H1 (cell line): ENCODE measurements around the gene SYNDIG1. TPM values are rescaled to one million over a fixed set of nuclear protein-coding genes. Genes with fewer than 3 reads are reported as not detected.

Source experiments
- CTCF ChIA-PET: fragments of 300-600 bp; sonication (Branson Sonifier 250); formaldehyde crosslinking; loops from one replicate; lab custom pipeline; 2021; ENCODE audit not compliant: partially characterized antibody; lab: Charles Lee
- POLR2A ChIA-PET: fragments of 300-600 bp; sonication (Branson Sonifier 250); formaldehyde crosslinking; loops from one replicate; lab custom pipeline; 2021; ENCODE audit warnings: inconsistent platforms; ENCODE audit not compliant: partially characterized antibody; lab: Charles Lee
- DNase-seq, 2 experiments: peaks; one replicate each; pipeline versions ENCODE4 v3.0.0 to v3.0.0-alpha.2; 2010 to 2022; ENCODE audit warnings: low spot score in 2 of 2, low read depth in 1 of 2, mixed read lengths in 1 of 2
- FAIRE-seq: peaks from 2 replicates; lab custom pipeline; 2011; peaks lifted over from hg19 to GRCh38; lab: Jason Lieb, UNC
- H2AFZ ChIP-seq: 2 replicates; pipeline ENCODE4 v1.8.1; 2012; ENCODE audit warnings: low read length, inconsistent platforms
- H2AK5ac ChIP-seq: 2 replicates; pipeline ENCODE4 v1.6.1; 2013; ENCODE audit warnings: low read depth, low read length
- H2BK120ac ChIP-seq: replicated peaks from 2 replicates; pipeline ENCODE3; 2013; ENCODE audit warnings: low read depth, low read length, inconsistent platforms
- H2BK12ac ChIP-seq: 2 replicates; pipeline ENCODE4 v1.6.1; 2013; ENCODE audit warnings: low read depth, low read length
- H2BK15ac ChIP-seq: 2 replicates; pipeline ENCODE4 v1.6.1; 2013; ENCODE audit warnings: low read length
- H2BK20ac ChIP-seq: 2 replicates; pipeline ENCODE4 v1.6.1; 2013; ENCODE audit warnings: low read length
- H2BK5ac ChIP-seq: 2 replicates; pipeline ENCODE4 v1.6.1; 2013; ENCODE audit warnings: low read depth, low read length
- H3K14ac ChIP-seq: 2 replicates; pipeline ENCODE4 v1.6.1; 2013; ENCODE audit warnings: inconsistent platforms; ENCODE audit not compliant: insufficient read length
- H3K18ac ChIP-seq: 2 replicates; pipeline ENCODE4 v1.6.1; 2013; ENCODE audit warnings: low read length; ENCODE audit errors: extremely low read depth
- H3K23ac ChIP-seq: 2 replicates; pipeline ENCODE4 v1.6.1; 2013; ENCODE audit warnings: inconsistent platforms; ENCODE audit not compliant: insufficient read length
- H3K23me2 ChIP-seq: 2 replicates; pipeline ENCODE4 v1.6.1; 2013; ENCODE audit warnings: low read depth, low read length
- H3K27ac ChIP-seq: 2 replicates; pipeline ENCODE4 v1.6.1; 2011; ENCODE audit warnings: low read depth, low read length, inconsistent platforms
- H3K27me3 ChIP-seq, 4 experiments: replicated peaks in 1 of 4; 1 replicate in 1 of 4; 2 replicates in 3 of 4; pipeline versions ENCODE4 v1.6.1 to v1.8.1; 2011 to 2013; ENCODE audit warnings: low read length in 3 of 4, mild to moderate bottlenecking in 3 of 4, inconsistent platforms in 2 of 4, mixed read lengths in 2 of 4, moderate library complexity in 1 of 4; ENCODE audit not compliant: control insufficient read depth in 3 of 4, insufficient read depth in 3 of 4; ENCODE audit errors: extremely low read depth in 1 of 4
- H3K36me3 ChIP-seq, 4 experiments: 2 replicates each; pipeline versions ENCODE4 v1.6.1 to v1.8.1; 2011 to 2013; ENCODE audit warnings: mild to moderate bottlenecking in 4 of 4, low read length in 3 of 4, moderate library complexity in 2 of 4, control low read depth in 1 of 4, inconsistent platforms in 1 of 4; ENCODE audit not compliant: insufficient read depth in 4 of 4, control insufficient read depth in 2 of 4
- H3K4ac ChIP-seq: replicated peaks from 2 replicates; pipeline ENCODE3; 2013; ENCODE audit warnings: low read length, low read depth, mixed read lengths, inconsistent platforms; ENCODE audit not compliant: insufficient read length
- H3K4me1 ChIP-seq, 4 experiments: replicated peaks in 1 of 4; 1 replicate in 1 of 4; 2 replicates in 3 of 4; pipeline versions ENCODE4 v1.6.1 to v1.8.1; 2011 to 2013; ENCODE audit warnings: low read length in 3 of 4, inconsistent platforms in 2 of 4, mixed read lengths in 1 of 4; ENCODE audit not compliant: insufficient read depth in 4 of 4, control insufficient read depth in 3 of 4
- H3K4me2 ChIP-seq, 2 experiments: 2 replicates each; pipeline versions ENCODE4 v1.6.1 to v1.8.1; 2011 to 2013; ENCODE audit warnings: low read depth in 2 of 2, low read length in 2 of 2, control low read depth in 1 of 2, inconsistent platforms in 1 of 2, mild to moderate bottlenecking in 1 of 2; ENCODE audit not compliant: insufficient read depth in 1 of 2
- H3K4me3 ChIP-seq, 4 experiments: fragments of 200-600, 300-600 bp in 1 of 4; sonication (generic), shearing (Covaris generic), sonication (Bioruptor Twin) in 1 of 4; 2 replicates each; pipeline versions ENCODE4 v1.5.1 to v1.8.1; 2011 to 2016; ENCODE audit warnings: low read length in 4 of 4, low read depth in 3 of 4, control low read depth in 2 of 4, inconsistent platforms in 2 of 4, mild to moderate bottlenecking in 2 of 4, mixed read lengths in 1 of 4, moderate library complexity in 1 of 4; ENCODE audit not compliant: insufficient read depth in 2 of 4; ENCODE audit errors: extremely low read depth in 1 of 4
- H3K56ac ChIP-seq: replicated peaks from 2 replicates; pipeline ENCODE3; 2013; ENCODE audit warnings: low read depth, mild to moderate bottlenecking, mixed read lengths, low read length, inconsistent platforms; ENCODE audit not compliant: insufficient read length
- H3K79me1 ChIP-seq: 2 replicates; pipeline ENCODE4 v1.6.1; 2013; ENCODE audit warnings: low read depth, low read length, control low read depth
- H3K79me2 ChIP-seq, 2 experiments: 2 replicates each; pipeline versions ENCODE4 v1.6.1 to v1.8.1; 2012 to 2013; ENCODE audit warnings: low read length in 2 of 2, mild to moderate bottlenecking in 2 of 2, inconsistent platforms in 1 of 2; ENCODE audit not compliant: insufficient read depth in 2 of 2, control insufficient read depth in 1 of 2
- H3K9ac ChIP-seq, 4 experiments: replicated peaks in 1 of 4; 1 replicate in 1 of 4; 2 replicates in 3 of 4; pipeline versions ENCODE4 v1.6.1 to v1.8.1; 2011 to 2013; ENCODE audit warnings: low read depth in 3 of 4, low read length in 3 of 4, control low read depth in 2 of 4, mild to moderate bottlenecking in 2 of 4, moderate library complexity in 2 of 4, inconsistent platforms in 1 of 4; ENCODE audit errors: extremely low read depth in 1 of 4
- H3K9me3 ChIP-seq, 2 experiments: 2 replicates each; pipeline versions ENCODE4 v1.6.1 to v1.8.1; 2012 to 2013; ENCODE audit warnings: mild to moderate bottlenecking in 2 of 2, moderate library complexity in 2 of 2, control low read depth in 1 of 2, inconsistent platforms in 1 of 2, low read depth in 1 of 2, low read length in 1 of 2, mixed read lengths in 1 of 2; ENCODE audit not compliant: insufficient read depth in 2 of 2
- H4K20me1 ChIP-seq, 2 experiments: replicated peaks in 1 of 2; 2 replicates each; pipeline versions ENCODE3 to v1.8.1; 2011 to 2013; ENCODE audit warnings: inconsistent platforms in 2 of 2, low read length in 2 of 2, mild to moderate bottlenecking in 1 of 2; ENCODE audit not compliant: insufficient read depth in 2 of 2, control insufficient read depth in 1 of 2
- H4K5ac ChIP-seq: 2 replicates; pipeline ENCODE4 v1.6.1; 2013; ENCODE audit warnings: low read length, low read depth, mixed read lengths, inconsistent platforms; ENCODE audit not compliant: insufficient read length
- H4K8ac ChIP-seq: 2 replicates; pipeline ENCODE4 v1.8.0; 2013; ENCODE audit warnings: mild to moderate bottlenecking, moderate library complexity, low read length, inconsistent platforms; ENCODE audit not compliant: insufficient read depth; ENCODE audit errors: extremely low read depth
- H4K91ac ChIP-seq: replicated peaks from 2 replicates; pipeline ENCODE3; 2013; ENCODE audit warnings: low read length, mixed read lengths, inconsistent platforms; ENCODE audit not compliant: insufficient read length
- BCL11A ChIP-seq, 2 experiments: IDR thresholded peaks; one replicate each; pipeline ENCODE4 v1.6.1; 2011; ENCODE audit warnings: low read depth in 2 of 2, low read length in 2 of 2, mild to moderate bottlenecking in 2 of 2
- E2F6 ChIP-seq: IDR thresholded peaks from 2 replicates; pipeline ENCODE4 v1.6.1; 2012; ENCODE audit warnings: inconsistent platforms
- HDAC6 ChIP-seq: IDR thresholded peaks from one replicate; pipeline ENCODE4 v1.7.1; 2012; ENCODE audit warnings: low read depth, mild to moderate bottlenecking, inconsistent platforms, low read length, moderate library complexity
- NANOG ChIP-seq: IDR thresholded peaks from 2 replicates; pipeline ENCODE4 v1.6.1; 2011; ENCODE audit warnings: low read length, low read depth, mild to moderate bottlenecking, inconsistent platforms; ENCODE audit not compliant: insufficient read depth, poor library complexity, severe bottlenecking
- POU5F1 ChIP-seq: IDR thresholded peaks from 2 replicates; pipeline ENCODE4 v1.6.1; 2011; ENCODE audit warnings: low read depth, mild to moderate bottlenecking, low read length, moderate library complexity
- RFX5 ChIP-seq: IDR thresholded peaks from 2 replicates; pipeline ENCODE4 v1.6.1; 2011; ENCODE audit warnings: low read depth, low read length, improper control_type of control experiment, borderline replicate concordance
- SIN3A ChIP-seq, 2 experiments: IDR thresholded peaks in 1 of 2; conservative IDR thresholded peaks in 1 of 2; 2 replicates each; pipeline ENCODE4 v1.6.1; 2011 to 2012; ENCODE audit warnings: low read length in 2 of 2, improper control_type of control experiment in 1 of 2, low read depth in 1 of 2, mild to moderate bottlenecking in 1 of 2
- WGBS, 2 experiments: shearing (Covaris generic) in 1 of 2; methylation state at CpG; one replicate each; pipeline versions ENCODE4 v1.1.6 to v1.1.7; 2013 to 2015; ENCODE audit warnings: low lambda C conversion rate in 2 of 2, mixed read lengths in 2 of 2, inconsistent platforms in 1 of 2, low coverage in 1 of 2, missing lambda C conversion rate in 1 of 2; ENCODE audit not compliant: insufficient replicate concordance in 2 of 2, insufficient coverage in 1 of 2, insufficient read length in 1 of 2; ENCODE audit errors: extremely low coverage in 1 of 2, missing lambda C conversion rate in 1 of 2; 5-methylcytosine and 5-hydroxymethylcytosine counted together
- polyA plus RNA-seq, 7 experiments: library from polyadenylated mRNA; depleted of rRNA in 3 of 7; stranded (reverse) in 5 of 7; unstranded in 2 of 7; fragments of >200 nt in 5 of 7; fragments of 200-250 nt in 2 of 7; gene quantifications; 1 replicate in 5 of 7; 2 replicates in 1 of 7; 4 replicates in 1 of 7; pipeline versions ENCODE4 v1.2.1 to v1.2.3, GENCODE V29; 2011 to 2013; ENCODE audit warnings: missing spikeins in 2 of 7, mixed read lengths in 2 of 7
- total RNA-seq: library from RNA; stranded (reverse); fragmentation: NEBNext Ultra II Directional; extraction: Animal tissue kit (Norgen Biotek cat#: 25700); gene quantifications from 2 replicates; pipeline ENCODE4 v1.2.1, GENCODE V29; 2021

The SYNDIG1 gene
- total and polyA plus RNA-seq, 2 of the 8 experiments (the other 6 are each of a cell fraction or from before 2014, with no cell fraction given): 6.5 to 7.8 TPM

- no peak overlapping the region for H3K23ac ChIP-seq
- H4K91ac ChIP-seq: no peak overlapping the region
- peaks cover 3 to 14% (median 11%) of the 10 kb centered on the region in 4 experiments; a peak in 6 of 7 replicates for H3K4me1 ChIP-seq
- no peak overlapping the region for H4K8ac ChIP-seq
- no peak overlapping the region for H3K14ac ChIP-seq
- no peaks in the 10 kb centered on the region for H3K79me1 ChIP-seq
- no peak overlapping the region for H3K4me2 ChIP-seq
- H2BK120ac ChIP-seq: no peak overlapping the region
- no peak for TF ChIP-seq NANOG
- TF ChIP-seq RFX5: no peak
- no peak for TF ChIP-seq BCL11A (IDR thresholded peaks at IDR 0.05; ENCODE audit: low read depth in 2 of 2, low read length in 2 of 2)
- no peak for TF ChIP-seq HDAC6
- no peak for TF ChIP-seq POU5F1
- TF ChIP-seq E2F6: no peak
- no peak for TF ChIP-seq SIN3A (conservative IDR thresholded peaks at IDR 0.05 in 1 of 2, IDR thresholded peaks at IDR 0.05 in 1 of 2; ENCODE audit: low read depth in 1 of 2, low read length in 2 of 2)
- no peak overlapping the region for H2AFZ ChIP-seq
- H2BK15ac ChIP-seq: no peak overlapping the region
- H2BK12ac ChIP-seq: no peak overlapping the region
- 90% methylated on average over 9 of the region's 9 CpGs; no CpG with 5 or more reads in 1 of the 2 experiments for WGBS, 2 experiments
- H2BK5ac ChIP-seq: no peak overlapping the region
- peak overlapping the region; percentile 1; the same call in 1 of the 2 replicates for H2BK20ac ChIP-seq
- H3K9me3 ChIP-seq: no peaks in the 10 kb centered on the region
- H3K79me2 ChIP-seq: no peaks in the 10 kb centered on the region
- ChIA-PET POLR2A (no interaction called here), CTCF (interaction anchor here (1.1 to 2.2 kb wide), 5 partner anchors 8 to 470 kb away, joined by 3 to 13 read pairs (median 3); no protein-coding TSS in a partner anchor)
- H3K18ac ChIP-seq: no peak overlapping the region
- no peak overlapping the region for H3K4ac ChIP-seq
- no peaks in the 10 kb centered on the region for H4K20me1 ChIP-seq
- H3K27ac ChIP-seq: no peak overlapping the region
- H4K5ac ChIP-seq: no peak overlapping the region
- peaks cover 0 to 5% (median 0%) of the 10 kb centered on the region in 4 experiments; a peak in 2 of 7 replicates for H3K27me3 ChIP-seq
- H3K4me3 ChIP-seq: no peak overlapping the region
- DNase-seq: no peak
- no peak for FAIRE-seq
- no peak overlapping the region for H3K9ac ChIP-seq
- H2AK5ac ChIP-seq: no peak overlapping the region
- H3K23me2 ChIP-seq: no peaks in the 10 kb centered on the region
- no peak overlapping the region for H3K56ac ChIP-seq
- H3K36me3 ChIP-seq: no peaks in the 10 kb centered on the region; a peak in 1 of 8 replicates
Measured at GRCh38 chr20:24449026-24449720, 20.3 kb upstream of the SYNDIG1 start.
